Stomach (tissue), 4 donors: ENCODE data around the gene FOXC2.

Experiments used
- EP300 ChIP-seq: sonication (generic); formaldehyde crosslinking; IDR thresholded peaks from one replicate; pipeline ENCODE4 v1.6.1; 2017; ENCODE audit warnings: antibody characterized with exemption
- POLR2A ChIP-seq, 4 donors: fragments of 450-650 bp; IDR thresholded peaks; one replicate each; pipeline ENCODE4 v1.6.1; 2016; ENCODE audit warnings: antibody characterized with exemption in 4 of 4, control low read depth in 2 of 4, mild to moderate bottlenecking in 1 of 4, moderate library complexity in 1 of 4
- POLR2AphosphoS5 ChIP-seq, 3 donors: sonication (generic); formaldehyde crosslinking; IDR thresholded peaks; one replicate each; pipeline ENCODE4 v1.6.1; 2016; ENCODE audit warnings: antibody characterized with exemption in 3 of 3
- TF ChIP-seq, protein P1 (sequence below), 7 experiments: fragments of 450-650 bp in 4 of 7; fragments of 200-600 bp in 3 of 7; sonication (generic) in 3 of 7; IDR thresholded peaks; one replicate each; pipeline ENCODE4 v1.5.1; 2016 to 2019; ENCODE audit warnings: antibody characterized with exemption in 7 of 7, control low read depth in 2 of 7, mild to moderate bottlenecking in 1 of 7

DNA sequence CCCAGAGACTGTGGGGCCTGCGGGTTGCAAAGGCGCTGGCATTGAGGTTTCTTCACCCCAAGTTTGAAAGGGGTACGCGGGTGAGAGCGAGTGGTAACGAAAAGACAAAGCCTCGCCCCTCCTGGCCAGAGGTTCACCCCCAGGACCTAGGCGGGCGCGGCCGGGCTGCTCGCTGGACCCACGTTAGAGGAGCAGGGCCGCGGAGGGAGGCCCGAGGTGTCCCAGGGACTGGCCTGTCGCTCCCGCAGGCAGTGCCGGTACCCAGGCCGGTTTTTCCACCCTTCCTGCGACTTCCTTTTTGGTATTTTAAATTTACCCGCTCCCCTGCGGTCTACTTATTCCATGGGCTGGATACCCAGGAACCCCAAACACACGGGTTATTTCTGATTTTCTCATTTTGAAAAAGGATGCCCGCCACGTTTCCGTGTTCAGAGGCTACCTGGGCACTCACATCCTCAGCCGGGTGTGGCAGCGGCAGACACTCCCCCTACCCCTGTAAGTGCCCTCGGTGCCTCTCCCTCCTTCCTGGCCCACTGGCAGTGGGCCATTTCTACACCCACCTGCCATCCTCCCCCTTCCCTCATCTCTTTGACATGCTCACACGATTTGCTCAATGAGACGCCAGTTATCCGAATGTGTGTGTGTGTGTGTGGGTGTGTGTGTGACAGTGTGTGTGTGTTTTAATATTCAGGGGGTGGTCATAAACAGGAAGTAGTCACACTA is 10.1 kb downstream of the FOXC2 start:
- TF ChIP-seq POLR2AphosphoS5 (IDR thresholded peaks at IDR 0.05) = no peak
- TF ChIP-seq, protein P1, sequence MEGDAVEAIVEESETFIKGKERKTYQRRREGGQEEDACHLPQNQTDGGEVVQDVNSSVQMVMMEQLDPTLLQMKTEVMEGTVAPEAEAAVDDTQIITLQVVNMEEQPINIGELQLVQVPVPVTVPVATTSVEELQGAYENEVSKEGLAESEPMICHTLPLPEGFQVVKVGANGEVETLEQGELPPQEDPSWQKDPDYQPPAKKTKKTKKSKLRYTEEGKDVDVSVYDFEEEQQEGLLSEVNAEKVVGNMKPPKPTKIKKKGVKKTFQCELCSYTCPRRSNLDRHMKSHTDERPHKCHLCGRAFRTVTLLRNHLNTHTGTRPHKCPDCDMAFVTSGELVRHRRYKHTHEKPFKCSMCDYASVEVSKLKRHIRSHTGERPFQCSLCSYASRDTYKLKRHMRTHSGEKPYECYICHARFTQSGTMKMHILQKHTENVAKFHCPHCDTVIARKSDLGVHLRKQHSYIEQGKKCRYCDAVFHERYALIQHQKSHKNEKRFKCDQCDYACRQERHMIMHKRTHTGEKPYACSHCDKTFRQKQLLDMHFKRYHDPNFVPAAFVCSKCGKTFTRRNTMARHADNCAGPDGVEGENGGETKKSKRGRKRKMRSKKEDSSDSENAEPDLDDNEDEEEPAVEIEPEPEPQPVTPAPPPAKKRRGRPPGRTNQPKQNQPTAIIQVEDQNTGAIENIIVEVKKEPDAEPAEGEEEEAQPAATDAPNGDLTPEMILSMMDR (IDR thresholded peaks at IDR 0.05) = no peak
- TF ChIP-seq POLR2A (IDR thresholded peaks at IDR 0.05) = no peak
- TF ChIP-seq EP300 = no peak
